HG03159 (cell line): ENCODE results near the gene IFT57.

ENCODE experiments used
- ATAC-seq: cut with Tn5 transposase; IDR thresholded peaks from one replicate; pipeline ENCODE4 v1.9.1; 2021; ENCODE audit warnings: mild to moderate bottlenecking, moderate library complexity; ENCODE audit not compliant: unreplicated experiment

The IFT57 gene

DNA sequence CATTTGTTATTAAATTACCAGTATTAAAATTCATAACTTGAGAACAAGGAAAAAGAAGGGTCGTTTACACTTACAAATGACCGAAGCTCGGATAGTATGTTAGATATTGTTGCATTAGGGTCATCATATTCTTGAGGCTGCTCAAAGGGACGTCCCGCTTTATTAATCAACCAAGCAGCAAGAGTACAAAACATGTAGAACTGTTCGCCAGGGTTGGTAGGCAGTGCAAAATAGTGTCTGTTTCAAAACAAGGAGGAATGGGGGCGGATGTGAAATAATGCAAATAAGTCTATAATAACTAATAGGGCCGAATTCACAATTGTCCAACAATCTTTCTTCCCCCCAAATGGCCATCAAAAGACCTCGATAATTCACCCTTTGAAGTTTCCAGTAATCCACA is 2.9 kb downstream of the IFT57 start:
- no peak for ATAC-seq

DNA sequence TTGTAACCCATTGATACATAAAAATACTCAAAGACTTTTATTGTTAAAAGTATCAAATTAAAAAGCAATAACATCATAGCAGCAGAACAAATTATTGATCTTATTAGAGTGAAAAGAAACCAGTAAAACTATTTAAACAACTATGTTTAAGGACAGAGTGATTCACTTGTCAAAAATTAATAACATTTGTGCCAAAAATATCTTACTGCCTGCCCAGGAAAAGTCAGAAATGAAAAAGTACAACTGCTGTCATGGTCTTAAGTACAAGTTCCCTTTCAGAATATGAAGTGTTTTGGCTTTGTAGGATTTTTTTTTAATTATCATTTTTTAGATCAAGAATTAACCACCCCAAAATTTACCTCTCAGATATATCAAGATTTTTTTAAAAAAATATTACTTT is 3.4 kb downstream of the IFT57 start:
- no peak for ATAC-seq

DNA sequence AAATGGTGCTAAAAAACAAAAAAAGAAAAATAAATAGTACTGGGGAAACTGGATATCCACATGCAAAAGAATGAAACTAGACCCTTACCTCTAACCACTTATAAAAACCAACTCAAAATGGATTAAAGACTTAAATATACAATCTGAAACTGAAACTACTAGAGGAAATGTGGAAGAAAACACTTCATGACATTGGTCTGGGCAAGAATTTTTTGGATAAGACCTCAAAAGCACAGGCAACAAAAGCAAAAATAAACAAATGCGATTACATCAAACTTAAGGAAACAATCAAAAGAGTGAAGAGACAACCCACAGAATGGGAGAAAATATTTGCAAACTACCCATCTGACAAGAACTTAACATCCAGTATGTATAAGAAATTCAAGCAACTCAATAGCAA is 6.4 kb downstream of the IFT57 start:
- no peak for ATAC-seq

DNA sequence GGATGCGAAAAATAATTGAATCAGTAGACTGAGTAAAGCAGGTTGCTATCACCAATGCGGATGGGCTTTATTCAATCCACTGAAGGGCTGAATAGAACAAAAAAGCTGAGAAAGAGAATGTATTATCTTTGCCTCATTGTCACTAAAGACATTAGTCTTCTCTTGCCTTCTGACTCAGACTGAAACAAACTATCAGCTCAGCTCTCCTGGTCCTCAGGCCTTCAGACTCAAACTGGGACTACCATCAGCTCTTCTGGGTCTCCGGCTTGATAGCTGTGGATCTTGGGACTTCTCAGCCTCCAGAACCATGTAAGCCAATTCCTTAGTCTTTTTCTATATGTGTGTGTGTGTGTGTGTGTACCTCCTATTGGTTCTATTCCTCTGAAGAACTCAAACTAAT is 12.6 kb downstream of the IFT57 start:
- ATAC-seq = no peak

DNA sequence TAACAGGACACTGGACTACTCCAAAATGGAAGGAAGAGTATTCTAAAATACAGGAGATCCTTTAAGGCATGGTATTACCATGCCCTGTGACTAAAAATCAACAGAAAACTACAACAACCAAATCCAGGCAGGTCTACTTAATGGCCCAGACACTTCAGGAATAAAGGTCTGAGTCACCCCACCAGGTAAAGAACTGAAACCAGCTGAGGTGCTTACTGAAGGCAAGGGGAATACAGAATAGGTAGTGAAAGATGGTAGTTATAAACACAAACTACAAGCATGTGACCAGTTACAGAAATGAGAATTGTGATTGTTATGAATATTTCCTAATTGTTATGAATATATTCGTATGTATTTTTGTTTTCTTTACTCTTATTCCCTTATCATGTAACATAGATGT is 13.4 kb downstream of the IFT57 start:
- peak; percentile 92 for ATAC-seq

DNA sequence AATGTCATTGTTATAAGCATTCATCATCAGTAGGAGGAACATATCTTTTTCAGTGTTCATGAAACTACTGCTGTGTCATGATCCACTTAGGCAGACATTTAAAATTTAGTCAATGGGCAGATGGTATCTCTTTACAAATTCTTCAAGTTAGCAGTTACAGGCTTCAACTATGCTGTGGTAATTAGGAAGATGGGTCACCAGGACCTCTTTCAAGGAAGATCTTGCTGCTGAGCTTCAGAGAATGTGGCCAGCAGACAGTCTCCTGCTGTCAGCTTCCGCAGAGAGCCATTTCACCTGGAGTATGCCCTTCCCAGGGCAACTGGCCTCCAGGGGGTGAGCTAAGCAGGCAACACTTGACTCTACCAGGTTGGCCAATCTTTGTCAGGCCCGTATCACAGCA is 19.4 kb downstream of the IFT57 start:
- no peak for ATAC-seq

DNA sequence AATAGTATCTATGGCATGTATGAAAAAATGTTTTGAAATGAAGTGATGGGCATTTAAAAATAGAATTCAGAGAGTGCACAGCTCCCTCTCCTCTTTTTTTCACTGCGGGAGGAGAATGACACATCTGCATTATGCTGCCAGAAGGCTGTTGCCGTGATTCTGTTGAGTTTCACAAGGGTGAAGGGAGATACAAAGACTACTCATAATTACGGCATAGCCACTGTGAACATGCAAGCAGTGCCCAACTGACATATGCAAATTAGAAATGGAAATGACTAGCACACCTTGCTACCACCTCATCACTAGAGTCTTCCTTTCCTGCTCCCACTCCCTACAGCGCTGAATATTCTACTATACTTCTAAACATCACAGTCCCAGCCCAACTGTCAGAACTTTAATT is 20.1 kb downstream of the IFT57 start:
- no peak for ATAC-seq

DNA sequence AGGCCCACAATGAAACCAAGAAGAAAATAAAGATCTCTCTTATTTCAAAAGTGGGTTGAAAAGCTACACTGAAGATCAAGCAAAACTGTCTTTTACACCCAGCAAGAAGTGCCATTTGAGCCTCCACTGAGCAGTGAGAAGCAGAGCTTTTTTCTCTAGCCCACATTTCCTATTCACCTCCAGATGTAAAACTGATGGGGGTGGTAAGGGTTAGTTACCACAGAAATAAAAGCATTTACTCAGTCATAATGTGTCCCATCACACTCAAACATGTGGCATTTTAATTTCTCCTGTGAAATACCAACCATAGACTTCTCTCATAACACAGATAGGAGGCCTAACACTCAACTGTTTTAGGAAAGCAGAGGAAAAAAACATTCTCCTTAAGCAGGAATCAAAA is 21.0 kb downstream of the IFT57 start:
- no peak for ATAC-seq

DNA sequence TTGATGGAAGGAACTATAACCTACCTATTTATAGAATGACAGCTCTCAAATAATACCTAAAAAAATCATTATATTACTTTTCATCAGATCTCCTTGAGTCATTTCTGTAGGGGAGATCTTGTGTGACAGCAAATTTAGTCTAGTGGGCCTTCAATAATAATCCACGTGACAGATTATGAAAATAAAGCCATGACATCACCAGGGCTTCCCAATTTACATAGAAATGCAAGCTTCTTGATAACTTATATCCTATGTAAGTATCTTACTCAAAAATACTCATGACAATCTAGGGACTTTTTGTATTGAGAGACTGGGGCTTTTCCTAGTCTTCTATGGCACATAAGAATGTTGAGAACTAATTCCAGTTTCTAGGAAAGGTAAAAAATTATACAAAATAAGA is 21.6 kb downstream of the IFT57 start:
- ATAC-seq = no peak

DNA sequence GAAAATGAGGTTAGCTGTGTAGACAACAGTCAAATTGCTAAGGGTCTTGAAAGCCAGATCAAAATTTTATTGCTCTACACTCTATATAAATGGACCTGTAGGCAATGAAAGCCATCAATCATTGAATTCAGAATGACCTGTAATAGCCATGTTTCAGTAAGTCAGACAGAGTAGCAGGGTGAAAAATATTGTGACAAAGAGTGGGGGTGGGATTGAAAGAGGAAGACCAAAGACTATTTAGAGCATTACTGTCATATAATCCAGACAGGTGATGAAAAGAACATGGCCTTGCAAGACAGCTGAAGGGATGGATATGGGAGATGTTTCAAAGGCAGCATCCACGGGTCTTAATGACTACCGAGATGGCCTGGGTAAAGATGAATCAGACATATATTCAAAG is 22.2 kb downstream of the IFT57 start:
- no peak for ATAC-seq

DNA sequence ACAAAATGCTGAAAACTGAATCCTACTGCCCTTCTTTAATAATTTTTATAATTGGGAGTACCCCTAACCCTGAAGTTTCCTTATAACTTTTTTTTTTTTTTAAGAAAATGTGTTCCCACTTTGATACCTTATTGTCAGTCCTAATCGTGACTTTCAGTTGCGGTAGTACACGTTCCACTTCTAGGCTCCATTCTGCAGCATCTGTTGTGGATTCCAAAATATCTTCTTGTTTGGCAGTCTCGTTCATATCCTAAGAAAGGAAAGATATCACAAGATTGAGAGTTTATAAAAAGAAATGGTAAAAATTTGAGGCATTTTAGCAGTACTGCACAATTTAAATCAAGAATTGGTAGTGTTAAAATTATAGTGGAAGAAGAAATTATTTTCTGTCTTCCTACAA is 30.8 kb downstream of the IFT57 start:
- ATAC-seq = no peak

DNA sequence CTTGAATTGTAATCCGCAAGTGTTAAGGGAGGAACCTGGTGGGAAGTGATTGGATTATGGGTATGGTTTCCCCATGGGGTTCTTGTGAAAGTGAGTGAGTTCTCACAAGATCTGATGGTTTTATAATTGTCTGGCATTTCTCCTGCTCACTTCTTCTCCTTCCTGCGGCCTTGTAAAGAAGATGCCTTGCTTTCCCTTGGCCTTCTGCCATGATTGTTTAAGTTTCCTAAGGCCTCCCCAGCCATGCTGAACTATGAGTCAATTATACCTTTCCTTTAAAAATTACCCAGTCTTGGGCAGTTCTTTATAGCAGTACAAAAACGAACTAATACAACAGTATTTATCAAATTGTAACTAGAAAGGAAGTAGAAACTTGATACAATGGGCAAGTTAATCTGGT is 31.9 kb downstream of the IFT57 start:
- ATAC-seq = no peak

DNA sequence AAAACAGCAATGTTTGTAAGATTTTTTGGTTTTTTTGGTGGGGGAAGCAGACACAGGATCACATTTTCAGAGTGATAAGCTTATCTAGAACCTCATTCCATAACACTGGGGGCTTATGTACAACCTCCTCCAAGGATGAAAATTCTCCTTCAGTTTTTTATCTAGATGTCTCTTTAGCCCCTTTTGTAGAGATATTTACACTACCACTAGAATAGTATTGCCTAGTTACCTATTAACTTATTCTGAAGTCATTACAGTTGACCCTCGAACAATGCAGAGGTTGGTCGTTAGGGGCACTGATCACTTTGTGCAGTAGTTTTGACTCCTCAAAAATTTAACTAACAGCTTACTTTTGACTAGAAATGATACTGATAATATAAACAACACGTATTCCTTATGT is 32.8 kb downstream of the IFT57 start:
- no peak for ATAC-seq

DNA sequence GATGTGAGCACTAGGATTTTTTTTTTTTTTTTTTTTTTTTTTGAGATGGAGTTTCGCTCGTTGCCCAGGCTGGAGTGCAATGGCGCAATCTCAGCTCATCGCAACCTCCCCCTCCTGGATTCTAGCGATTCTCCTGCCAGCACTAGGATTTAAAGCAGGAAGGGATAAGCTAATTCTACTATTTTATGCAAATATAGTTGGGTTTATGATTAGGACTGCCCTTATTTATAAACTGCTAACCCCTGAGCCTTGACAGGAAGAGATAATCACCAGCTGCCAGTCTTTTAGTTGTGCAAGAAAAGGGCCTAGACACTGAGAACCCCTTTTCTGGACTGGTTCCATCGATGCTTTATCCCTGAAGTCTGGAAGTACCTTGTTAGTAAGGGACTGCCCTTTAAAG is 36.7 kb downstream of the IFT57 start:
- ATAC-seq = no peak

DNA sequence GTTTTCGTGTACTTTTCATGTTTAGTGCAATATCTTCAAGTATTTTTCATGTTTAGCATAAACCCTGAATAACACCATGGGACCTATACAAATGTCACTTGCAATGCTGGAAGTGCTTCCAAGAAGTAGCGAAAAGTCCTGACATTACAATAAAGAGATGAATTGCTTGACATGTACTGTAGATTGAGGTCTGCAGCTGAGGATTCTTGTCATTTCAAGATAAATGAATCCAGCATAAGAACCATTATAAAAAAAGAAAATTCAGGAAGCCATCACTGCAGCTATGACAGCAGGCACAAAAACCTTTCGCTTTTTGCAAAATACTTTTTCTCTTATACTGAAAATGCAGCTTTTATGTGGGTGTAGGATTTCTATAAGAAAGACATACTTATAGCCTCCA is 37.4 kb downstream of the IFT57 start:
- ATAC-seq = no peak

DNA sequence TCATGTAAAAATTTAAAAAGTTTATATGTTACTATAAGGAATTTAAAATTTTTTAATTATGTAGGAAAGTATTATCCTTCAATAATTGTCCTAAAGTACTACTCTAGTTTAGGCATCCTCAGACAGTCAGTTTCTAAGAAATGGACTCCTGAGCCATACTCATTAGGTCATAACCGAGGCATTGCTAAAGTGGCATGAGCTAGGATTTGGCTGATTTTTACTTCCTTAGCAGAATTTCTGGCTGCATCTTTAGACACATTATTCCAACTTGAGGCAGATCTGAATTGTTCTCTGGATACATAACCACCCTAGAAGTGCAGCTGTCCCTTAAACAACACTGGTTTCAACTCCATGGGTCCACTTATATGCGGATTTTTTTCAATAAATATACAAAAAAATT is 38.3 kb downstream of the IFT57 start:
- no peak for ATAC-seq

DNA sequence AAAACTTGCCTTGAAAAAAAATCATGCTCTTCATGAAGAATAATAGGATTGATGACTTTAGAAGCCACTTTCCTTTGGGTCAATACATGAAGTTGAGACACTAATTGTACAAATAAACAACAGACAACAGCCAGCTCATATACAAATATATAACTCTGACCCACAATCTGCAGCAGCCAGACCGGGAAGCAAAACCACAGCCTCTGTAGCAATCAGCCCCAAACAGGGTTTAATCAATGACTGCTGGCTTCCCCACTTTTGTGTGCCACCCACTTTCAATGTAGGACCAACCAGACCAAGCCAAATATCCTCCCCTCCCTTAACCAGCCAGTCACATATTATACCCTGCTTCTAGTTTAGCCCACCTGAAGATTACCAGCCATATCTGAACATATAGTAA is 39.0 kb downstream of the IFT57 start:
- no peak for ATAC-seq

DNA sequence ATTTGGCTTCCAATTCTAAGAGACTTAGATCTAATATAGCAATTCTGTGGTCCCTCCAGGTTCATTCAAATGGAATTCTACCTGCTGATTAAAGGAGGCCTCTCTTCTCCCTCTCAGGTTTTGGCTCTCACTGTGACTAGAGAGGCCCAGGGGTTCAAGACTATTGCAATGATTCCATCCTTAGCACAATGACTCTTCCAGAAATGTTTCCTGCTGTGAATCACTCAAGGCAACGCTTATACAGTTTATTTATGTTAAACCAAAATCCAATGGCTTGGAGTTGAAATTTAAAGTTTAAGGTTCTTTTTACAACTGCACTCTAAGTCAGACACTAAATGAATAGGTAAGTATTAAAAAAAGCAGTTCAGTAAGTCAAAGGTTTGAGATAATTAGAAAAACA is 39.9 kb downstream of the IFT57 start:
- no peak for ATAC-seq

DNA sequence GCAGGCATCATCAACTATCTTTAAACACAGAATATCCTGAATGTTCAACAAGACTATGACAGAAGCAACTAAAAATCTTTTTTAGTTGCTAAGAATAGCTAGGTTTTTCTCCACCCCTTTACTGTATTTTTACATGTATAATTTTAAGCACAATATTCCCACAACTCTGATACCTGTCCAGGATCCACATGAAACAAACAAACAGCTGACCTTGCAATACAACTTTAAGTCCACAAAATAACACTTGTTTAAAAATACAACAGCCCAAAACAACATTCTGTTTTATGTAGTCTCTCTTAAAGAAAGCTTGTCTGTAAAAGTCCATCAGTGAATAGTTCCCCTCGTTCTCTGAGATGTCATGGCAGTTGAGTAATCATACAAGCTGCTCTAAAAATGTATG is 41.1 kb downstream of the IFT57 start:
- ATAC-seq = no peak

DNA sequence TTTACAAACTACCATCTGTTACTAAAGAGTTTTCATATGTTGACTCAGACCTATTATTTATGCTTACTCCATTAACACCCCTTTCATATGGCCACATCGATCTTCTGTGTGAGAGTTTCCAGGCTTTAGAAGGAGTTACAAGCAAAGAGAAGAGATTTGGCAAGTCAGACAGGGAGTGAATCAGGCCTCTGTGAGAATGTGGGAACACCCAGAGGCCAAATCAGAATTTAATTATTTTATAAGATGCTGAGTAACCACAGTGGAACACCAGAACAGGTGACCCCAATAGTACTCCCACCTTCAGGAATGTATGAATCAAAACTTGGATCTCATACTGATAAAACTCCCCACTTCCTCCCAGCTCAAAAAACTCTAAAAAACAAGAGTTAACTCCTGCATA is 42.0 kb downstream of the IFT57 start:
- no peak for ATAC-seq

DNA sequence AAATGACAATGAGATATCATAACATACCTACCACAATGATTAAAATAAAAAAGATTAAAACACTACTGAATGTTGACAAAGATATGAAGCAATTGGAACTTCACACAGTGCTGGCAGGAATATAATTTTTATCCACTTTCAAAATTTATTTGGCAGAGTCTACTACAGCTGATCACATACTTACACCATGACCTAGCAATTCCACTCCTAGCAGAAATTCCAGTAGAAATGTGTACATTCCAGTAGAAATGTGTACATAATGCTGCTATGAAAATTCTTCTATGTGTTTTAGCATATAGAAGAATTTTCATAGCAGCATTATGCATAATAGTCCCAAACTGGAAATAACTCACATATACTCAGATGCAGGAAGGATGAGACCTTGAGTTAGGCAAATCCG is 43.5 kb downstream of the IFT57 start:
- ATAC-seq = no peak

DNA sequence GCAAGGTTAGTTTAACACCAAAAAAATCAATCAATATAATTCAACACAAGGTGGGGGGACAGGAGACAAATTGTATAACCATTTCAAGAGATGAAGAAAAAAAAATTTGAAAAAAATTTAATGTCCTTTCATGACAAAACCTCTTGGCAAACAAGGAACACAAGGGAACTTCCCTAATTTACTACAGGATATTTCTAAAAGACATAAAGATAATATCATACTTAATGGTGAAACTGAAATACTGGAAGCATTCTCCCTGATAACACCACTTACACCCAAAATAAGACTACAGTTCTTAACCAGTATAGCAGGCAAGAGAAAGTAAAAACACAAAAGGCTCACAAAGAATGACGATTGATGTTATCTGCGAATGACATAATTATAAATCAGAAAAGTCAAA is 44.7 kb downstream of the IFT57 start:
- no peak for ATAC-seq

DNA sequence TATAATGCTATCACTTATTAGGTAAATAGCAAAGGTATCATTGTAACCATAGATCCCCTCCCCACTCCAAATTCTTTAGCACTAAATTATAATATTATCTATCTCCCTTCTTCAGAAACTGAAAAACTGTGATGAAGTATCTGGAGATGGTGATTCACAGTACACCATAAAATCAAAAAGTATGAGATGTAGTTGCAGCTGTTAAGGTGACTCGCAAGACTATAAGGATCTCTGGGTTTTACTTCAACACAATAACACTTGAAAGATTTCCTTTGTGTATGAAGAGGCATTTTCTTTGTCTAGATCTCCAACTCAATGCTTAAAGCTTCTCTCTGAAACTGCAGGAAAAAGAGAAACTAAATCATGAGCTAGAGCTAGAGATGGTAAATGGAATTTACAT is 46.9 kb downstream of the IFT57 start:
- ATAC-seq = no peak

DNA sequence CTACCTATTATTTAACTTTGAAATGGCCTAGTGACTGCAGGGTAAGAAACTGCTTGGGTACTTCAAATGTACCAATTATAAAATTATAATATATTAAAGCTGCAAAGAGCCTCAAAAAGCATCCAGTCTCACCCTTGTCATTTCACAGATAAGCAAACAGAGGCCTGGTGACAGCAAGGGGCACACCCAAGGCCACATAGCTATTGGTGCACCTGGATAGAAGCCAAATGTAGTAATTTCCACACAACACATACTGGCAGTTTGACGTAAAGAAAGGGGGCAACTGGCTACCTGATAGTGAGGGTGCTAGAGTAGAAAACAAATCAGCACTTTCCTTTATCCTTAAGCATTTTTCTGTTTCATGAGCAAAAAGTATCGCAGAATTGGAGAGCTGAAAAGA is 51.1 kb downstream of the IFT57 start:
- no peak for ATAC-seq
